AG09319 (cell line): ENCODE results near the gene FAM217A.

Experiments used
- DNase-seq: peaks from one replicate; pipeline ENCODE4 v3.0.0-alpha.2; 2010; ENCODE audit warnings: low read depth; ENCODE audit errors: extremely low read depth
- CTCF ChIP-seq: IDR thresholded peaks from 2 replicates; pipeline ENCODE4 v1.5.1; 2011; ENCODE audit warnings: low read depth, mild to moderate bottlenecking, inconsistent platforms, low read length, moderate library complexity

The FAM217A gene

GRCh38 chr6:4055420-4056041 is 23.4 kb downstream of the FAM217A start:
- DNase-seq = peak; percentile 44
- peak; percentile 61 for TF ChIP-seq CTCF

- DNase-seq = no peak
- no peak for TF ChIP-seq CTCF
Observed at GRCh38 chr6:4049246-4049645, 29.7 kb downstream of the FAM217A start.

- DNase-seq = no peak
- TF ChIP-seq CTCF = no peak
Observed at GRCh38 chr6:4041480-4041879, 37.5 kb downstream of the FAM217A start.

GRCh38 chr6:4039348-4039747 is 39.6 kb downstream of the FAM217A start:
- DNase-seq = no peak
- TF ChIP-seq CTCF = no peak

GRCh38 chr6:4036581-4036980 is 42.4 kb downstream of the FAM217A start:
- no peak for DNase-seq
- TF ChIP-seq CTCF = no peak

GRCh38 chr6:4032475-4032874 is 46.5 kb downstream of the FAM217A start:
- DNase-seq = no peak
- TF ChIP-seq CTCF = no peak

GRCh38 chr6:4031442-4031841 is 47.5 kb downstream of the FAM217A start:
- TF ChIP-seq CTCF = no peak
- DNase-seq = no peak
